HG03139 (cell line): ENCODE data around the gene BRCA2.
A peak's percentile ranks its signal among the peaks of the same experiment; 100 is the strongest.

Experiments used
- ATAC-seq: cut with Tn5 transposase; IDR thresholded peaks from one replicate; pipeline ENCODE4 v1.9.1; 2021; ENCODE audit not compliant: unreplicated experiment

BRCA2 gene

GRCh38 chr13:32428581-32429432 lies 113.5 kb downstream of the BRCA2 start:
- ATAC-seq = no peak

- no peak for ATAC-seq
Measured at GRCh38 chr13:32429433-32429909, 114.2 kb downstream of the BRCA2 start.

- no peak for ATAC-seq
Measured at GRCh38 chr13:32430018-32430747, 114.9 kb downstream of the BRCA2 start.

GRCh38 chr13:32431361-32431760 lies 116.1 kb downstream of the BRCA2 start:
- no peak for ATAC-seq

- no peak for ATAC-seq
Measured at GRCh38 chr13:32432856-32433255, 117.5 kb downstream of the BRCA2 start.

GRCh38 chr13:32438871-32439270 lies 123.6 kb downstream of the BRCA2 start:
- ATAC-seq = no peak

- peak; percentile 60 for ATAC-seq
Measured at GRCh38 chr13:32443111-32443510, 127.8 kb downstream of the BRCA2 start.

- no peak for ATAC-seq
Measured at GRCh38 chr13:32445461-32445860, 130.2 kb downstream of the BRCA2 start.

GRCh38 chr13:32446220-32446619 lies 130.9 kb downstream of the BRCA2 start:
- no peak for ATAC-seq

GRCh38 chr13:32446773-32447465 lies 131.6 kb downstream of the BRCA2 start:
- no peak for ATAC-seq

GRCh38 chr13:32447894-32448623 lies 132.8 kb downstream of the BRCA2 start:
- no peak for ATAC-seq

GRCh38 chr13:32448972-32449371 lies 133.7 kb downstream of the BRCA2 start:
- no peak for ATAC-seq
